Trophoblast cell (in vitro differentiated cells and primary cell): ENCODE measurements around the gene PTGER2. TPM values are rescaled to one million over a fixed set of nuclear protein-coding genes. Genes with fewer than 3 reads are reported as not detected.
A peak's percentile ranks its signal among the peaks of the same experiment; 100 is the strongest.

Experiments used
- DNase-seq, 2 donors: peaks; one replicate each; pipeline ENCODE4 v3.0.0-alpha.2; 2016
- H2AFZ ChIP-seq: 2 replicates; pipeline ENCODE4 v1.6.1; 2013; ENCODE audit warnings: low read length, moderate library complexity, mild to moderate bottlenecking; ENCODE audit not compliant: insufficient read depth, poor library complexity
- H2AK5ac ChIP-seq: 2 replicates; pipeline ENCODE4 v1.6.1; 2013; ENCODE audit warnings: mild to moderate bottlenecking, low read length
- H2BK120ac ChIP-seq: 2 replicates; pipeline ENCODE4 v1.6.1; 2013; ENCODE audit warnings: low read length, mild to moderate bottlenecking, moderate library complexity; ENCODE audit not compliant: insufficient read depth, poor library complexity
- H2BK12ac ChIP-seq: 2 replicates; pipeline ENCODE4 v1.6.1; 2013; ENCODE audit warnings: mild to moderate bottlenecking, low read length, moderate library complexity
- H2BK5ac ChIP-seq: 2 replicates; pipeline ENCODE4 v1.6.1; 2013; ENCODE audit warnings: low read length, low read depth, moderate library complexity, mild to moderate bottlenecking; ENCODE audit not compliant: poor library complexity
- H3K14ac ChIP-seq: 2 replicates; pipeline ENCODE4 v1.6.1; 2013; ENCODE audit warnings: mild to moderate bottlenecking, low read length
- H3K18ac ChIP-seq: 2 replicates; pipeline ENCODE4 v1.6.1; 2013; ENCODE audit warnings: mild to moderate bottlenecking, low read length
- H3K23ac ChIP-seq: 2 replicates; pipeline ENCODE4 v1.6.1; 2013; ENCODE audit warnings: low read length
- H3K27ac ChIP-seq: 2 replicates; pipeline ENCODE4 v1.5.1; 2013; ENCODE audit warnings: low read depth, mild to moderate bottlenecking, inconsistent platforms, low read length, moderate library complexity
- H3K27me3 ChIP-seq: 2 replicates; pipeline ENCODE4 v1.6.1; 2013; ENCODE audit warnings: inconsistent platforms, mild to moderate bottlenecking, low read length, moderate library complexity; ENCODE audit not compliant: insufficient read depth
- H3K36me3 ChIP-seq, 2 experiments: 1 replicate in 1 of 2; 2 replicates in 1 of 2; pipeline ENCODE4 v1.6.1; 2013; ENCODE audit warnings: low read length in 2 of 2, mild to moderate bottlenecking in 2 of 2, moderate library complexity in 1 of 2; ENCODE audit not compliant: insufficient read depth in 2 of 2, control insufficient read depth in 1 of 2
- H3K4ac ChIP-seq: 2 replicates; pipeline ENCODE4 v1.6.1; 2013; ENCODE audit warnings: low read depth, mild to moderate bottlenecking, low read length, moderate library complexity
- H3K4me1 ChIP-seq, 2 experiments: 1 replicate in 1 of 2; 2 replicates in 1 of 2; pipeline ENCODE4 v1.6.1; 2013; ENCODE audit warnings: low read length in 2 of 2, mild to moderate bottlenecking in 2 of 2, moderate library complexity in 1 of 2; ENCODE audit not compliant: insufficient read depth in 2 of 2, control insufficient read depth in 1 of 2
- H3K4me2 ChIP-seq: 2 replicates; pipeline ENCODE4 v1.6.1; 2013; ENCODE audit warnings: inconsistent platforms, mild to moderate bottlenecking, low read length, moderate library complexity
- H3K4me3 ChIP-seq: 2 replicates; pipeline ENCODE4 v1.5.1; 2013; ENCODE audit warnings: mild to moderate bottlenecking, low read depth, low read length, inconsistent platforms
- H3K79me1 ChIP-seq: one replicate; pipeline ENCODE4 v1.6.1; 2013; ENCODE audit warnings: low read length
- H3K79me2 ChIP-seq: 2 replicates; pipeline ENCODE4 v1.6.1; 2013; ENCODE audit warnings: low read length, mild to moderate bottlenecking; ENCODE audit not compliant: control insufficient read depth, insufficient read depth, poor library complexity
- H3K9ac ChIP-seq: 2 replicates; pipeline ENCODE4 v1.6.1; 2013; ENCODE audit warnings: mild to moderate bottlenecking, low read length
- H3K9me3 ChIP-seq: 2 replicates; pipeline ENCODE4 v1.6.1; 2013; ENCODE audit warnings: low read depth, mild to moderate bottlenecking, control low read depth, inconsistent platforms, low read length; ENCODE audit not compliant: insufficient read depth
- H4K12ac ChIP-seq: 2 replicates; pipeline ENCODE4 v1.6.1; 2013; ENCODE audit warnings: low read depth, mild to moderate bottlenecking, low read length, moderate library complexity
- H4K8ac ChIP-seq: 2 replicates; pipeline ENCODE4 v1.6.1; 2013; ENCODE audit warnings: low read depth, mild to moderate bottlenecking, low read length, moderate library complexity
- H4K91ac ChIP-seq: one replicate; pipeline ENCODE4 v1.6.1; 2013; ENCODE audit warnings: low read depth, mild to moderate bottlenecking, low read length, moderate library complexity
- WGBS: extraction: QIAGEN DNeasy Blood & Tissue Kit; methylation state at CpG from one replicate; pipeline ENCODE4 v1.1.7; 2013; ENCODE audit warnings: missing lambda C conversion rate; ENCODE audit not compliant: insufficient read length, insufficient coverage; ENCODE audit errors: extremely low coverage; 5-methylcytosine and 5-hydroxymethylcytosine counted together
- polyA plus RNA-seq: library from polyadenylated mRNA; stranded (reverse); fragments of 200-250 nt; gene quantifications from 2 replicates; pipeline ENCODE4 v1.2.3, GENCODE V29; 2013

The PTGER2 gene, protein sequence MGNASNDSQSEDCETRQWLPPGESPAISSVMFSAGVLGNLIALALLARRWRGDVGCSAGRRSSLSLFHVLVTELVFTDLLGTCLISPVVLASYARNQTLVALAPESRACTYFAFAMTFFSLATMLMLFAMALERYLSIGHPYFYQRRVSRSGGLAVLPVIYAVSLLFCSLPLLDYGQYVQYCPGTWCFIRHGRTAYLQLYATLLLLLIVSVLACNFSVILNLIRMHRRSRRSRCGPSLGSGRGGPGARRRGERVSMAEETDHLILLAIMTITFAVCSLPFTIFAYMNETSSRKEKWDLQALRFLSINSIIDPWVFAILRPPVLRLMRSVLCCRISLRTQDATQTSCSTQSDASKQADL
- not detected in 2 replicates for polyA plus RNA-seq

DNA sequence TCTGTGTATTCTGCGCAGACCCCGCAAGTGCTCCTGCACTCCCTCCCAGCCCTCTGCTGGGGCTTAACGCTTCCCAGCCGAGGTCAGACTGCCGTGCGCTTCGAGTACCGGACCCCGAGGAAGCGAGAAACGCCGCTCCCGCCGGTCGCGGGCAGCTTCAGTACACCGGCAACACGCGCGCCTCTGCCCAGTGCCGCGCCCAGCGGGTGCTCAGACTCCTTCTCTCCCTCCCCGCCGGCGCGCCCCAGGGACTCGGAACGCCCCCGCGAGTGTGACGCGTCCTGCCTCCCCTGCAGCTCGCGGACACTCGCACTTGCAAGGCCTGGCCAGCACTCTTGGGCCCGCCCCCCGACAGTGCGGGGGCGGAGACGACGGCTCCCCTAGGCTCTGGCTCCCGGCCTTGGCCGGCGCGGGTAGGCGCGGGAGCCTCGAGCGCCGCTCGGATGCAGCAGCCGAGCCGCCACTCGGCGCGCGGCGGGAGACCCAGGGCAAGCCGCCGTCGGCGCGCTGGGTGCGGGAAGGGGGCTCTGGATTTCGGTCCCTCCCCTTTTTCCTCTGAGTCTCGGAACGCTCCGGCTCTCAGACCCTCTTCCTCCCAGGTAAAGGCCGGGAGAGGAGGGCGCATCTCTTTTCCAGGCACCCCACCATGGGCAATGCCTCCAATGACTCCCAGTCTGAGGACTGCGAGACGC is at the start of gene PTGER2:
PTGER2 (plus strand) TSS at position 410 of the 692 bp plus-strand sequence; CDS start at position 647, 237 bp downstream.
- Histone ChIP-seq H3K4me2 (peak within 1 kb of the TSS; percentile 63), H2BK120ac (no peak within 1 kb of the TSS), H3K14ac (no peak within 1 kb of the TSS), H2BK5ac (no peak within 1 kb of the TSS), H3K9me3 (no peaks in the 10 kb centered on the region), H2BK12ac (no peak within 1 kb of the TSS), H3K23ac (no peak within 1 kb of the TSS), H3K79me2 (no peaks in the 10 kb centered on the region), H3K27ac (no peak within 1 kb of the TSS), H3K4me1 (peaks cover 12 to 15% of the 10 kb centered on the region in 2 experiments), H2AFZ (peak within 1 kb of the TSS; percentile 41), H3K18ac (peak within 1 kb of the TSS; percentile 9), H2AK5ac (no peak within 1 kb of the TSS), H3K79me1 (no peaks in the 10 kb centered on the region), H3K4me3 (peak within 1 kb of the TSS; percentile 71), H3K36me3 (no peaks in the 10 kb centered on the region), H3K9ac (peak within 1 kb of the TSS; percentile 9), H4K91ac (no peak within 1 kb of the TSS), H4K12ac (no peak within 1 kb of the TSS), H3K4ac (no peak within 1 kb of the TSS), H4K8ac (no peak within 1 kb of the TSS), H3K27me3 (peaks cover 41% of the 10 kb centered on the region)
- peak; percentile 46 to 53 for DNase-seq
- no CpG with 5 or more reads among the region's 73 CpGs for WGBS

- Histone ChIP-seq H3K27ac (no peak overlapping the region), H3K14ac (no peak overlapping the region), H2BK5ac (no peak overlapping the region), H3K4ac (no peak overlapping the region), H4K91ac (no peak overlapping the region), H2BK12ac (no peak overlapping the region), H4K8ac (no peak overlapping the region), H3K9me3 (peaks cover 2% of the 10 kb centered on the region), H3K79me2 (no peaks in the 10 kb centered on the region), H2AFZ (no peak overlapping the region), H3K79me1 (no peaks in the 10 kb centered on the region), H3K23ac (no peak overlapping the region), H3K4me1 (peaks cover 3 to 8% of the 10 kb centered on the region in 2 experiments), H2AK5ac (no peak overlapping the region), H3K9ac (no peak overlapping the region), H3K4me3 (no peak overlapping the region), H3K4me2 (no peak overlapping the region), H3K36me3 (no peaks in the 10 kb centered on the region), H3K18ac (no peak overlapping the region), H4K12ac (no peak overlapping the region), H3K27me3 (peaks cover 37% of the 10 kb centered on the region), H2BK120ac (no peak overlapping the region)
- DNase-seq = no peak
- no CpG with 5 or more reads among the region's 5 CpGs for WGBS
These were observed 48.9 kb upstream of the PTGER2 start for GRCh38 chr14:52265253-52265652.

DNA sequence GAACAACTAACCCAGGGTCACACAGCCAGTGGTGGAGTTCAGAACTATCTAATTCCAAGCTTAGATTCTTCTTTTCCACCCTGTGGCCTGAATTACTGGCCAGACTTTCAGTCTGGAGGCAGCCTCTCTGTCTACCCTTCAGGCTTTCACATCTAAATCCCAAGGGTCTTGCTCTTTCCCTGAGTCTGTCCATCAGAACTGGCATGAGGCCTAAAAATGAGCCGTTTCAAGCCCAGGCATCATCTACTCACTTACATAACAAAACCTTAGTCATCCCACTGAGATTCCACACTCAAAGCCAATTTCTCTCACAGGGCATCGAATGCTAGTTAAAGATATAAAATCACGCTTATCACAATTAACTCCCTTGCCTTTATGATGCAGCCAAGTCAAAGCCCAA is 47.9 kb upstream of the PTGER2 start:
- no CpG with 5 or more reads among the region's 3 CpGs for WGBS
- Histone ChIP-seq H3K4me3 (no peak overlapping the region), H3K4me2 (no peak overlapping the region), H3K9ac (no peak overlapping the region), H3K4ac (no peak overlapping the region), H4K12ac (no peak overlapping the region), H2BK120ac (no peak overlapping the region), H3K23ac (no peak overlapping the region), H2BK5ac (no peak overlapping the region), H4K8ac (no peak overlapping the region), H3K14ac (no peak overlapping the region), H3K79me2 (no peaks in the 10 kb centered on the region), H3K27me3 (peaks cover 37% of the 10 kb centered on the region), H3K9me3 (peaks cover 2% of the 10 kb centered on the region), H3K36me3 (no peaks in the 10 kb centered on the region), H3K4me1 (peaks cover 3 to 8% of the 10 kb centered on the region in 2 experiments), H2BK12ac (no peak overlapping the region), H3K79me1 (no peaks in the 10 kb centered on the region), H3K18ac (no peak overlapping the region), H4K91ac (no peak overlapping the region), H3K27ac (no peak overlapping the region), H2AFZ (no peak overlapping the region), H2AK5ac (no peak overlapping the region)
- no peak for DNase-seq

DNA sequence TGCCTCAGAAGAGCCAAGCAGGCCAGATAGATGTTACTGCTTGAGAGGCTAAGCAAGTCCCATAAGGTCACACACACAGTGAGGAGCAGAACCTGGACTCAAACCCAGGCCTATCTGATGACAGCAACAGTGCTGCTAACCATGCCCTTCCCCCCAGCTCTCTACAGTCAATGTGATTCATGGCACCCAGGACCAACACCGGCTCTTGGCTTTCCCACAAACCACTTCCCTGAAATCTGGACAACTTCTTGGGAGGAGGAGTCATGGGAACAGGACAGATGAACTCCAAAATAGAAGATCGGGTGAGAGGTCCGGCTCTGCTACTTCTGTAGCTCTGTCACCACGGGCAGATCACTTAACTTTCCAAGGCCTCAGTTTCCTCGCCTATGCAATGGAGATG is 47.3 kb upstream of the PTGER2 start:
- H2AFZ ChIP-seq = no peak overlapping the region
- no peak overlapping the region for H3K9ac ChIP-seq
- WGBS = no CpG with 5 or more reads among the region's 5 CpGs
- no peak overlapping the region for H4K91ac ChIP-seq
- H3K27ac ChIP-seq = no peak overlapping the region
- H3K4ac ChIP-seq = no peak overlapping the region
- no peak overlapping the region for H3K18ac ChIP-seq
- no peak for DNase-seq
- no peak overlapping the region for H3K4me3 ChIP-seq
- H3K9me3 ChIP-seq = peaks cover 2% of the 10 kb centered on the region
- no peaks in the 10 kb centered on the region for H3K79me2 ChIP-seq
- H3K36me3 ChIP-seq = no peaks in the 10 kb centered on the region
- H2BK120ac ChIP-seq = no peak overlapping the region
- H2BK12ac ChIP-seq = no peak overlapping the region
- no peak overlapping the region for H2AK5ac ChIP-seq
- H3K23ac ChIP-seq = no peak overlapping the region
- H2BK5ac ChIP-seq = no peak overlapping the region
- H3K14ac ChIP-seq = no peak overlapping the region
- H3K4me1 ChIP-seq = peaks cover 3 to 8% of the 10 kb centered on the region in 2 experiments
- H3K79me1 ChIP-seq = no peaks in the 10 kb centered on the region
- H4K12ac ChIP-seq = no peak overlapping the region
- H3K4me2 ChIP-seq = no peak overlapping the region
- H4K8ac ChIP-seq = no peak overlapping the region
- peaks cover 37% of the 10 kb centered on the region for H3K27me3 ChIP-seq
